Loucy (cell line): ENCODE data around the gene CDK13.

Source experiments
- EZH2phosphoT487 ChIP-seq: fragments of 200-600 bp; IDR thresholded peaks from 2 replicates; pipeline ENCODE4 v1.6.1; 2018; ENCODE audit warnings: antibody characterized with exemption, mild to moderate bottlenecking, moderate library complexity, borderline replicate concordance
- TF ChIP-seq, protein P1 (sequence below): fragments of 200-600 bp; sonication (generic); conservative IDR thresholded peaks from 2 replicates; pipeline ENCODE4 v1.5.1; 2014; ENCODE audit warnings: mild to moderate bottlenecking, antibody characterized with exemption, low read length

DNA sequence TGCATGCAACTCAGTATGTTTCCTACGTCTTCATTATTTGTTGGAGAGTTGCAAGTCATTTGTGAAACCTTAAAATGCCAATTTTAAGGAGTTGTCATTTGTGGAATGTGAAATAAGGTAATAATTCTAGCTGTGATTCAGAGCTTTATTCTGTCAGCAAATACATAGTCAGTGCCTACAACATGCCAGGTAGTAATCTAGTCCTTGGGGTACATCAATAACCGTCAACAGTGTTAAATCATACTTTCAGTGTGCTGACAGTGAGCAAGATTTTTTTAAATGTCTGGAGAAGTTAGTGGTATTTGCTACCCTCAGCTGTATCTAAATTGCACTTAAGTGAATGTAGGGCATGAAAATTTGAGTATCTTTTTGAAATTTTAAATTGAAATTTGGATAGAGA, 147.7 kb downstream of the CDK13 start:
- TF ChIP-seq, protein P1, sequence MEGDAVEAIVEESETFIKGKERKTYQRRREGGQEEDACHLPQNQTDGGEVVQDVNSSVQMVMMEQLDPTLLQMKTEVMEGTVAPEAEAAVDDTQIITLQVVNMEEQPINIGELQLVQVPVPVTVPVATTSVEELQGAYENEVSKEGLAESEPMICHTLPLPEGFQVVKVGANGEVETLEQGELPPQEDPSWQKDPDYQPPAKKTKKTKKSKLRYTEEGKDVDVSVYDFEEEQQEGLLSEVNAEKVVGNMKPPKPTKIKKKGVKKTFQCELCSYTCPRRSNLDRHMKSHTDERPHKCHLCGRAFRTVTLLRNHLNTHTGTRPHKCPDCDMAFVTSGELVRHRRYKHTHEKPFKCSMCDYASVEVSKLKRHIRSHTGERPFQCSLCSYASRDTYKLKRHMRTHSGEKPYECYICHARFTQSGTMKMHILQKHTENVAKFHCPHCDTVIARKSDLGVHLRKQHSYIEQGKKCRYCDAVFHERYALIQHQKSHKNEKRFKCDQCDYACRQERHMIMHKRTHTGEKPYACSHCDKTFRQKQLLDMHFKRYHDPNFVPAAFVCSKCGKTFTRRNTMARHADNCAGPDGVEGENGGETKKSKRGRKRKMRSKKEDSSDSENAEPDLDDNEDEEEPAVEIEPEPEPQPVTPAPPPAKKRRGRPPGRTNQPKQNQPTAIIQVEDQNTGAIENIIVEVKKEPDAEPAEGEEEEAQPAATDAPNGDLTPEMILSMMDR: no peak
- TF ChIP-seq EZH2phosphoT487: no peak
